ENCODE measurements around the gene NGEF.

Gene NGEF

DNA sequence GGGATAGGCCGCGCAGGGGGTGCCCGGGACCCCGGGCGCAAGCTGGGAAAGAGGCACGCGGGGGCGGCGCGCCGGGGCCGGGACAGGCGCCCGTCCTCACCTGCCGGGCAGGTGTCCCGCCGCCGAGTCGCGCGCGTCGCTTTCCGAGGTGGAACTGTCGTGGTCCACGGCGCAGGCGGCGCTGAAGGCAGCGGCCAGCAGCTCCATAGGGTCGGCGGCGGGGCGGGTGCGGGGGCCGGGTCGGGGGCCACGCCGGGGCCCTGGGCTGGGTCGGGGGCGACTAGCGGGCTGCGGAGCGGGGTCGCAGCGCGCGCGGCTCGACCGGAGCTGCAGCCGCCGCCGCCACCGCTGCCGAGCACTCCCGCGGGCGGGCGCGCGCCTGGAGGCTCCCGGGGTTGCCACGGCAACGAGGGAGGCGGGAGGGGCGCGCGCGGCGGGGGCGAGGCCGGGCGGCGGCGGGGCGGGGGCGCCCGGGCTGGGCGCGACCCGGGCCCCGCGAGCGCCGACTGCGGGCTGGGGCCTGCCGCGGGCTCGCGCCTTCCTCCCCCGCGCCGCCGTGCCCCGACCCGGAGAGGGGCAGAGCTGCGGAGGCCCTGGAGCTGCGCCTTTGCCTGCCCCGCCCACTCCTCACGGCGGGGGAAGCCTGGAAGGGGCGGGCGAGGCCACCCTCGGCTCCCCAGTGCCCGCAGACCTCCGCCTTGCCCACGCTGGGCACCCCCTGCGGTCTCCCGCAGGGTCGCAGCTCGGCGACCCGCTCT is 85.1 kb downstream of the NGEF start:
- H3K4me3 ChIP-seq (ENCODE audit: low read depth, low read length, poor library complexity, severe bottlenecking), result no peak overlapping the region
- no peak for TF ChIP-seq EZH2 (IDR thresholded peaks at IDR 0.05; ENCODE audit: borderline replicate concordance, low read length)
- TF ChIP-seq, protein P1, sequence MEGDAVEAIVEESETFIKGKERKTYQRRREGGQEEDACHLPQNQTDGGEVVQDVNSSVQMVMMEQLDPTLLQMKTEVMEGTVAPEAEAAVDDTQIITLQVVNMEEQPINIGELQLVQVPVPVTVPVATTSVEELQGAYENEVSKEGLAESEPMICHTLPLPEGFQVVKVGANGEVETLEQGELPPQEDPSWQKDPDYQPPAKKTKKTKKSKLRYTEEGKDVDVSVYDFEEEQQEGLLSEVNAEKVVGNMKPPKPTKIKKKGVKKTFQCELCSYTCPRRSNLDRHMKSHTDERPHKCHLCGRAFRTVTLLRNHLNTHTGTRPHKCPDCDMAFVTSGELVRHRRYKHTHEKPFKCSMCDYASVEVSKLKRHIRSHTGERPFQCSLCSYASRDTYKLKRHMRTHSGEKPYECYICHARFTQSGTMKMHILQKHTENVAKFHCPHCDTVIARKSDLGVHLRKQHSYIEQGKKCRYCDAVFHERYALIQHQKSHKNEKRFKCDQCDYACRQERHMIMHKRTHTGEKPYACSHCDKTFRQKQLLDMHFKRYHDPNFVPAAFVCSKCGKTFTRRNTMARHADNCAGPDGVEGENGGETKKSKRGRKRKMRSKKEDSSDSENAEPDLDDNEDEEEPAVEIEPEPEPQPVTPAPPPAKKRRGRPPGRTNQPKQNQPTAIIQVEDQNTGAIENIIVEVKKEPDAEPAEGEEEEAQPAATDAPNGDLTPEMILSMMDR (IDR thresholded peaks at IDR 0.05; ENCODE audit: low read length), result no peak

DNA sequence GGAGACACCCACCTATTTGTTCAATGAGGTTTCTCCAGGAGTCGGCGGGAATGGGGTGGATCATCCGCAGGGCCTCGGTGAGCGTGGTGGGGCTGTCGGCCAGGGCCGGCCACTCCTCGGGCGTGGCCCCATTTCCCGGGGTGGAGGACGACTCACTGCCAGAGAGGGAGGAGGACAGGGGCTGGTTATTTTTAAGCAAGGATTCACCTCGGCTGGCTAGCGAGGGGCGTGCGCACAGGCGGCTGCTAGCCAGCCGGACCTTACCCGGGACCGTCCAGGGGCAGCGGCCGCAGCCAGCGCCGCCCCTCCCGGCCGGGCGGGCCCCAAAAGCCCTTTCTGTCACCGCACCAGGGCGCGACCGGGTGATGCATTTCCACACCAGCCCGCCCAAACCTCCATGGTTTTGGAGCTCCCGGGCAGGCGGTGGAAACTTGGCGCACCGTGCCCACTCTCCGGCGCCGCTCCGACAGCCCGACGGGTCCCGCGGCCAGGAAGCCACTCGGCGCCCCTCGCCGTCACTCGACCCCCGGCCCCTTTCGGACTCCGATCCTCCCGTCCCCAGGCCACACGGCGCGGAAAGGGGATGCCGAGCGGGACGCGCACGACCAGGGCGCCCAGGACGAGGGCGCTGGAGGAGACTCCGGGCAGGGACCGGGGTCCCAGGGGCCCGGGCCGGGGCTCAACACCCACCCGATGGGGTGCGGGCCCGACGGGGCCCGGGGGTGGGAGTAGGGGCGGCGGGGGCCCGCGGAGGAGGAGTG is 85.8 kb downstream of the NGEF start:
- Histone ChIP-seq H3K36me3 (ENCODE audit: insufficient read depth, low read length) (no peaks in the 10 kb centered on the region), H3K27ac (ENCODE audit: low read depth, low read length, poor library complexity, severe bottlenecking) (no peak overlapping the region), H4K20me1 (ENCODE audit: insufficient read depth, low read length) (no peaks in the 10 kb centered on the region), H3K27me3 (ENCODE audit: insufficient read depth, low read length) (no peaks in the 10 kb centered on the region; the same call in 1 of the 2 replicates), H3K4me1 (ENCODE audit: insufficient read depth, low read length, severe bottlenecking) (no peaks in the 10 kb centered on the region), H3K9ac (ENCODE audit: low read length) (no peak overlapping the region), H3K9me3 (ENCODE audit: low read length) (no peaks in the 10 kb centered on the region), H3K4me2 (ENCODE audit: low read length) (no peak overlapping the region), H3K79me2 (ENCODE audit: insufficient read depth, low read length) (no peaks in the 10 kb centered on the region), H3F3A (ENCODE audit: insufficient read depth, low read length) (no peaks in the 10 kb centered on the region), H2AFZ (ENCODE audit: low read length) (no peak overlapping the region), H3K9me2 (ENCODE audit: low read depth, low read length) (no peaks in the 10 kb centered on the region), H3K4me3 (ENCODE audit: low read depth, low read length, poor library complexity, severe bottlenecking) (no peak overlapping the region)
- no peak for TF ChIP-seq EZH2 (IDR thresholded peaks at IDR 0.05; ENCODE audit: borderline replicate concordance, low read length)
- TF ChIP-seq, protein P1 (IDR thresholded peaks at IDR 0.05; ENCODE audit: low read length), result no peak

More for the DNA sequence above, 85.1 kb downstream of the NGEF start:
- Histone ChIP-seq H3K36me3 (ENCODE audit: insufficient read depth, low read length) (no peaks in the 10 kb centered on the region), H2AFZ (ENCODE audit: low read length) (no peak overlapping the region), H3K9me2 (ENCODE audit: low read depth, low read length) (no peaks in the 10 kb centered on the region), H4K20me1 (ENCODE audit: insufficient read depth, low read length) (no peaks in the 10 kb centered on the region), H3K27me3 (ENCODE audit: insufficient read depth, low read length) (no peaks in the 10 kb centered on the region; the same call in 1 of the 2 replicates), H3K9me3 (ENCODE audit: low read length) (no peaks in the 10 kb centered on the region), H3K9ac (ENCODE audit: low read length) (no peak overlapping the region), H3K27ac (ENCODE audit: low read depth, low read length, poor library complexity, severe bottlenecking) (no peak overlapping the region), H3K4me2 (ENCODE audit: low read length) (no peak overlapping the region), H3K79me2 (ENCODE audit: insufficient read depth, low read length) (no peaks in the 10 kb centered on the region), H3K4me1 (ENCODE audit: insufficient read depth, low read length, severe bottlenecking) (no peaks in the 10 kb centered on the region), H3F3A (ENCODE audit: insufficient read depth, low read length) (no peaks in the 10 kb centered on the region)

DNA sequence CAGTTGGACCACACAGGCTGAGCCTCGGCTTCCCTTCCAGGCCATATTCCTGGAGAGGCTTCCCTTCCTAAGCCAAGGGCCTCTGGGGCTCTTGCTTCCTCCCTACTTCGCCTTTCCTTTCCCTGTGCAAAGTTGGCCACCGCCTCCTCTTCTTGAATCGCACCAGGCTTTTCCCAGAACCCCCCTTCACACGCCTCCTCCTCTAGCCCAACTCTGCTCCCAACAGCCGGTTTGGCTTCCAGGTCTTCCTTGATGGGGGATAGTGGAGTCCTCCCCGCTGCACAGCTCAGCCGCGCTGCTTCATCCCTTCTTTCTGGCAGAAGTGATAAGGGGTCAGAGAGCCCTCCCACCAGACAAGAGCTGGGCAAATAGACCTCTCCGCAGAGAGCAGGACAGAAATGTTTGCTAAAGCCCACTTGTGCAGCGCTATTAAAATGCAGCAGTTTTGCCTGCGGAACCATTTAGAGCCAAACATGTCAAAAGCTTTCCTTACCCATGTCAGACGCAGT is 86.6 kb downstream of the NGEF start:
- H4K20me1 ChIP-seq (ENCODE audit: insufficient read depth, low read length), result no peaks in the 10 kb centered on the region
- H3K9me3 ChIP-seq (ENCODE audit: low read length), result no peaks in the 10 kb centered on the region
- no peaks in the 10 kb centered on the region; the same call in 1 of the 2 replicates for H3K27me3 ChIP-seq (ENCODE audit: insufficient read depth, low read length)
- H3K79me2 ChIP-seq (ENCODE audit: insufficient read depth, low read length), result no peaks in the 10 kb centered on the region
- TF ChIP-seq EZH2 (IDR thresholded peaks at IDR 0.05; ENCODE audit: borderline replicate concordance, low read length), result no peak
- TF ChIP-seq, protein P1 (IDR thresholded peaks at IDR 0.05; ENCODE audit: low read length), result no peak
- no peak overlapping the region for H3K9ac ChIP-seq (ENCODE audit: low read length)
- H3K4me3 ChIP-seq (ENCODE audit: low read depth, low read length, poor library complexity, severe bottlenecking), result no peak overlapping the region
- no peaks in the 10 kb centered on the region for H3F3A ChIP-seq (ENCODE audit: insufficient read depth, low read length)
- H3K36me3 ChIP-seq (ENCODE audit: insufficient read depth, low read length), result no peaks in the 10 kb centered on the region
- H3K9me2 ChIP-seq (ENCODE audit: low read depth, low read length), result no peaks in the 10 kb centered on the region
- H2AFZ ChIP-seq (ENCODE audit: low read length), result no peak overlapping the region
- no peak overlapping the region for H3K27ac ChIP-seq (ENCODE audit: low read depth, low read length, poor library complexity, severe bottlenecking)
- H3K4me2 ChIP-seq (ENCODE audit: low read length), result no peak overlapping the region
- no peaks in the 10 kb centered on the region for H3K4me1 ChIP-seq (ENCODE audit: insufficient read depth, low read length, severe bottlenecking)

Measured in OCI-LY1 (cell line).